ENCODE data around the gene GLCE.

GRCh38 chr15:69153046-69153445 lies 7.4 kb upstream of the GLCE start:
- TF ChIP-seq CTCF (IDR thresholded peaks at IDR 0.05) (no peak), POLR2A (IDR thresholded peaks at IDR 0.05) (no peak)

Measured in esophagus squamous epithelium (tissue), 4 donors.